Measurements from ENCODE around the gene LBH.

DNA sequence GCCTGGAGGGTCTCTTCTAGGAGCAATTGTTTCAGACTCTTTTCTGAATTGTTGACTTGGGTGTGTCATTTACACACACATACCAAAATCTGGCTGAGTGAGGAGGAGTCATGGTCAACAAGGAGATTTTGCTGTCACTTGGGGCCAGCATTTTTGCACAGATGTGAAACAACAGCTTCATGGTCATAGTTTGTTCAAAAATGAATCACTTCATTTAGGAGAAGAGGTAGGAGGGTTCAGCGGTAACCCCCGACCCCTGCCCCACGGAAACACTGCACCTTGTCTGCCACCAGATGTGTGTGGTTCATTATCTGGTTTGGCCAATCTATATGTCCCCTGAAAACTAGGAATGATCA is 42.2 kb downstream of the LBH start:
- TF ChIP-seq GATA2 (IDR thresholded peaks at IDR 0.05; ENCODE audit: low read depth, low read length) (no peak), GATA3 (IDR thresholded peaks at IDR 0.05; ENCODE audit: low read depth, low read length) (no peak)
